ENCODE results near the gene NPEPL1. TPM values are rescaled to one million over a fixed set of nuclear protein-coding genes. Genes with fewer than 3 reads are reported as not detected.

Gene NPEPL1
- total RNA-seq, 1 experiment from 2014 or later = 41.9 TPM

GRCh38 chr20:58714923-58715351, 22.3 kb downstream of the NPEPL1 start:
- Histone ChIP-seq H3K9me3 (no peaks in the 10 kb centered on the region), H3K4me1 (no peaks in the 10 kb centered on the region), H3K4me3 (ENCODE audit: low read depth, low read length) (no peak overlapping the region), H3K36me3 (ENCODE audit: control insufficient read depth, insufficient read depth, low read length) (no peaks in the 10 kb centered on the region), H3K27me3 (replicated peaks; ENCODE audit: control insufficient read depth, insufficient read depth, low read length) (no peaks in the 10 kb centered on the region)
- H3K4me1 Mint-ChIP-seq (ENCODE audit: low read depth, unreplicated experiment) = no peaks in the 10 kb centered on the region
- no peaks in the 10 kb centered on the region for H3K27me3 Mint-ChIP-seq (ENCODE audit: insufficient read depth, unreplicated experiment)
- no peaks in the 10 kb centered on the region for H3K9me3 Mint-ChIP-seq (ENCODE audit: unreplicated experiment)
- intact Hi-C loops (cut with micrococcal nuclease; ENCODE audit: unreplicated experiment) = no loop called here
- TF ChIP-seq CTCF (IDR thresholded peaks at IDR 0.05; ENCODE audit: insufficient read depth in 1 of 2, low read depth in 1 of 2, low read length in 1 of 2, severe bottlenecking in 1 of 2, unreplicated experiment in 1 of 2) = no peak
- H3K36me3 Mint-ChIP-seq (ENCODE audit: insufficient read depth, unreplicated experiment) = peaks cover 14% of the 10 kb centered on the region
- DNase-seq = no peak
- no TSS peak for BruUV-seq (replicated peaks)
- no peak overlapping the region for H3K27ac Mint-ChIP-seq (ENCODE audit: unreplicated experiment)
- no peak overlapping the region for H3K4me3 Mint-ChIP-seq (ENCODE audit: unreplicated experiment)
- ChIA-PET CTCF (no interaction called here), POLR2A (no interaction called here)

GRCh38 chr20:58715391-58715800, 22.8 kb downstream of the NPEPL1 start:
- TSS peak; percentile 37 for BruUV-seq (replicated peaks)
- Histone ChIP-seq H3K9me3 (no peaks in the 10 kb centered on the region), H3K27me3 (replicated peaks; ENCODE audit: control insufficient read depth, insufficient read depth, low read length) (no peaks in the 10 kb centered on the region), H3K36me3 (ENCODE audit: control insufficient read depth, insufficient read depth, low read length) (no peaks in the 10 kb centered on the region), H3K4me1 (no peaks in the 10 kb centered on the region), H3K4me3 (ENCODE audit: low read depth, low read length) (no peak overlapping the region)
- CTCF ChIA-PET = no interaction called here
- Mint-ChIP-seq H3K27me3 (ENCODE audit: insufficient read depth, unreplicated experiment) (no peaks in the 10 kb centered on the region), H3K9me3 (ENCODE audit: unreplicated experiment) (no peaks in the 10 kb centered on the region), H3K36me3 (ENCODE audit: insufficient read depth, unreplicated experiment) (peaks cover 14% of the 10 kb centered on the region), H3K27ac (ENCODE audit: unreplicated experiment) (no peak overlapping the region), H3K4me1 (ENCODE audit: low read depth, unreplicated experiment) (no peaks in the 10 kb centered on the region), H3K4me3 (ENCODE audit: unreplicated experiment) (no peak overlapping the region)
- no peak for TF ChIP-seq CTCF (IDR thresholded peaks at IDR 0.05; ENCODE audit: insufficient read depth in 1 of 2, low read depth in 1 of 2, low read length in 1 of 2, severe bottlenecking in 1 of 2, unreplicated experiment in 1 of 2)
- DNase-seq = no peak
- POLR2A ChIA-PET = no interaction called here
- intact Hi-C loops (cut with micrococcal nuclease; ENCODE audit: unreplicated experiment) = no loop called here

- Mint-ChIP-seq H3K36me3 (ENCODE audit: insufficient read depth, unreplicated experiment) (peaks cover 14% of the 10 kb centered on the region), H3K27ac (ENCODE audit: unreplicated experiment) (no peak overlapping the region), H3K4me3 (ENCODE audit: unreplicated experiment) (no peak overlapping the region), H3K9me3 (ENCODE audit: unreplicated experiment) (no peaks in the 10 kb centered on the region), H3K4me1 (ENCODE audit: low read depth, unreplicated experiment) (no peaks in the 10 kb centered on the region), H3K27me3 (ENCODE audit: insufficient read depth, unreplicated experiment) (peaks cover 5% of the 10 kb centered on the region)
- no peaks in the 10 kb centered on the region for H3K4me1 ChIP-seq
- no peaks in the 10 kb centered on the region for H3K9me3 ChIP-seq
- no peak for TF ChIP-seq CTCF (IDR thresholded peaks at IDR 0.05; ENCODE audit: insufficient read depth in 1 of 2, low read depth in 1 of 2, low read length in 1 of 2, severe bottlenecking in 1 of 2, unreplicated experiment in 1 of 2)
- CTCF ChIA-PET = no interaction called here
- no peaks in the 10 kb centered on the region for H3K36me3 ChIP-seq (ENCODE audit: control insufficient read depth, insufficient read depth, low read length)
- no peak overlapping the region for H3K4me3 ChIP-seq (ENCODE audit: low read depth, low read length)
- POLR2A ChIA-PET = no interaction called here
- no TSS peak for BruUV-seq (replicated peaks)
- intact Hi-C loops (cut with micrococcal nuclease; ENCODE audit: unreplicated experiment) = no loop called here
- H3K27me3 ChIP-seq (replicated peaks; ENCODE audit: control insufficient read depth, insufficient read depth, low read length) = no peaks in the 10 kb centered on the region
- peak in 1 of 2 experiments; percentile 40 for DNase-seq
These were observed 23.3 kb downstream of the NPEPL1 start for GRCh38 chr20:58715801-58716475.

Data from Caco-2 (cell line).